Calu3 (cell line): ENCODE measurements around the gene CCL27. TPM values are rescaled to one million over a fixed set of nuclear protein-coding genes. Genes with fewer than 3 reads are reported as not detected.
"Not testable (repeated sequence)": the region's sequence is repeated elsewhere in the genome, so short reads cannot be mapped to it uniquely, and the experiment has no call there.

ENCODE experiments used
- BruUV-seq: library from RNA; stranded (reverse); fragments of 400-500 nt; replicated peaks from 2 replicates; lab custom pipeline; 2021; lab: Mats Ljungman, UMichigan
- CTCF ChIA-PET: fragments of 300-600 bp; sonication (Branson Sonifier 250); formaldehyde crosslinking; loops from one replicate; lab custom pipeline; 2022; ENCODE audit warnings: antibody characterized with exemption; lab: Charles Lee
- DNase-seq: peaks from one replicate; pipeline ENCODE4 v3.0.0; 2022
- H3K27ac Mint-ChIP-seq: one replicate; pipeline ENCODE4 v1.8.0; 2022; ENCODE audit warnings: mixed read lengths; ENCODE audit not compliant: unreplicated experiment
- H3K27me3 Mint-ChIP-seq: one replicate; pipeline ENCODE4 v1.8.0; 2022; ENCODE audit warnings: mixed read lengths; ENCODE audit not compliant: unreplicated experiment
- H3K36me3 Mint-ChIP-seq: one replicate; pipeline ENCODE4 v1.8.0; 2022; ENCODE audit warnings: mild to moderate bottlenecking, moderate library complexity, mixed read lengths; ENCODE audit not compliant: insufficient read depth, unreplicated experiment
- H3K4me1 Mint-ChIP-seq: one replicate; pipeline ENCODE4 v1.8.0; 2022; ENCODE audit warnings: mild to moderate bottlenecking, low read depth, mixed read lengths; ENCODE audit not compliant: unreplicated experiment
- H3K4me3 Mint-ChIP-seq: one replicate; pipeline ENCODE4 v1.8.0; 2022; ENCODE audit warnings: mild to moderate bottlenecking, low read depth, moderate library complexity, mixed read lengths; ENCODE audit not compliant: unreplicated experiment
- H3K9me3 Mint-ChIP-seq: one replicate; pipeline ENCODE4 v1.8.0; 2022; ENCODE audit warnings: low read depth, mixed read lengths; ENCODE audit not compliant: unreplicated experiment
- intact Hi-C: fragments of 100-400 bp; cut with micrococcal nuclease; formaldehyde crosslinking; loops from one replicate; pipeline ENCODE4 v1.10.0; 2022; ENCODE audit not compliant: unreplicated experiment
- total RNA-seq: library from RNA; stranded (reverse); gene quantifications from 2 replicates; pipeline ENCODE4 v1.2.3, GENCODE V29; 2022
- TF ChIP-seq, protein P1 (sequence below): fragments of 200-600 bp; IDR thresholded peaks from one replicate; pipeline ENCODE4 v1.8.0; 2022; ENCODE audit warnings: antibody characterized with exemption; ENCODE audit not compliant: unreplicated experiment

The CCL27 gene
- total RNA-seq, 1 experiment from 2014 or later: not detected

DNA sequence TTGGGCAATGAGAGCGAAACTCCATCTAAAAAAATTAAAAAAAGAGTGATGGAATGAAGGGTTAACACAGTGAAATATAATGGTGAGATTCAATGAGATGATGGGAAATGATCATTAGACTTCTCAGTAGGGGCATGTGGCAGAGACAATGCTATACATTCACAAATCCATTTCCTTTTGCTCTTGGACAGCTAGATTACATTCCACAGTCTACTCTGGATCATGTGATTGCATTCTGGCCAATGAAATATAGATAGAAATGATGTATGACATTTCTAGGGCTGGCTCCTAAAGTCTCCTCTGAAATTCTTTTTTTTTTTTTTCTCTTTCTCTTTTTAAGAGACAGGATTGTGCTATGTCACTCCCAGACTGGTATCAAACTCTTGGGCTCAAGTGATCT, 19.8 kb downstream of the CCL27 start:
- no TSS peak for BruUV-seq
- CTCF ChIA-PET: no interaction called here

DNA sequence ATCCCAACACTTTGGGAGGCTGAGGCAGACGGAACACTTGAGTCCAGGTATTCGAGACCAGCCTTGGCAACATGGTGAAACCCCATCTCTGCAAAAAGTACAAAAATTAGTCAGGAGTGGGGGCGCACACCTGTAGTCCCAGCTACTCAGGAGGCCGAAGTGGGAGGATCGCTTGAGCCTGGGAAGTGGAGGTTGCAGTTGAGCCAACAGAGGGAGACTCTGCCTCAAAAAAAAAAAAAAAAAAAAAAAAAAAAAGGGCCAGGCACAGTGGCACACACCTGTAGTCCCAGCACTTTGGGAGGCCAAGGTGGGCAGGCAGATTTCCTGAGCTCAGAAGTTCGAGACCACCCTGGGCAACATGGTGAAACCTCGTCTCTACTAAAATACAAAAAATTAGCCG, 23.1 kb downstream of the CCL27 start:
- intact Hi-C loops, H3K27ac Mint-ChIP-seq, DNase-seq, BruUV-seq, CTCF ChIA-PET, H3K4me3 Mint-ChIP-seq, H3K27me3 Mint-ChIP-seq, H3K9me3 Mint-ChIP-seq: not testable (repeated sequence)
- peaks cover 16% of the 10 kb centered on the region for H3K36me3 Mint-ChIP-seq
- peaks cover 10% of the 10 kb centered on the region for H3K4me1 Mint-ChIP-seq

More for the DNA sequence above, 19.8 kb downstream of the CCL27 start:
- H3K27me3 Mint-ChIP-seq: no peaks in the 10 kb centered on the region
- H3K9me3 Mint-ChIP-seq: no peaks in the 10 kb centered on the region
- TF ChIP-seq, protein P1, sequence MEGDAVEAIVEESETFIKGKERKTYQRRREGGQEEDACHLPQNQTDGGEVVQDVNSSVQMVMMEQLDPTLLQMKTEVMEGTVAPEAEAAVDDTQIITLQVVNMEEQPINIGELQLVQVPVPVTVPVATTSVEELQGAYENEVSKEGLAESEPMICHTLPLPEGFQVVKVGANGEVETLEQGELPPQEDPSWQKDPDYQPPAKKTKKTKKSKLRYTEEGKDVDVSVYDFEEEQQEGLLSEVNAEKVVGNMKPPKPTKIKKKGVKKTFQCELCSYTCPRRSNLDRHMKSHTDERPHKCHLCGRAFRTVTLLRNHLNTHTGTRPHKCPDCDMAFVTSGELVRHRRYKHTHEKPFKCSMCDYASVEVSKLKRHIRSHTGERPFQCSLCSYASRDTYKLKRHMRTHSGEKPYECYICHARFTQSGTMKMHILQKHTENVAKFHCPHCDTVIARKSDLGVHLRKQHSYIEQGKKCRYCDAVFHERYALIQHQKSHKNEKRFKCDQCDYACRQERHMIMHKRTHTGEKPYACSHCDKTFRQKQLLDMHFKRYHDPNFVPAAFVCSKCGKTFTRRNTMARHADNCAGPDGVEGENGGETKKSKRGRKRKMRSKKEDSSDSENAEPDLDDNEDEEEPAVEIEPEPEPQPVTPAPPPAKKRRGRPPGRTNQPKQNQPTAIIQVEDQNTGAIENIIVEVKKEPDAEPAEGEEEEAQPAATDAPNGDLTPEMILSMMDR: no peak
- H3K4me3 Mint-ChIP-seq: no peak overlapping the region
- no peak overlapping the region for H3K27ac Mint-ChIP-seq
- intact Hi-C loops: no loop called here
- H3K4me1 Mint-ChIP-seq: peaks cover 15% of the 10 kb centered on the region
- peaks cover 19% of the 10 kb centered on the region for H3K36me3 Mint-ChIP-seq
- no peak for DNase-seq

DNA sequence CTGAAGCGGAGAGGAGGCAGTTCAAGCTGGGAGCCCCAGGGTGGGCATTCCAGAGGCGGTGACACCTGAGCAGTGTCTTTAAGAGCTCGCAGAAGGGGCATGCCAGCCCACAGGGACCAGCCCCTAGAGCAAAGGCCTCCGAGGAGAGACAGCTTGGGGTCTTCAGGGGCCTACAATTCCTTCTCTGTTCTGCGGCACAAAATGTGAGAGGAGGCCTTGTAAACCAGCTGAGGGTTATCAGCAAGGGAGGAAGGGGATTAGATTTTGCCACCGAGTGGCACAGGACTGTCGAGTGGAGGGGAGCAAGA, 24.4 kb downstream of the CCL27 start:
- no peak for DNase-seq
- Mint-ChIP-seq H3K4me1 (peaks cover 10% of the 10 kb centered on the region), H3K36me3 (peaks cover 16% of the 10 kb centered on the region), H3K4me3 (peak overlapping the region; percentile 83), H3K27me3 (no peaks in the 10 kb centered on the region), H3K27ac (peak overlapping the region; percentile 56), H3K9me3 (no peaks in the 10 kb centered on the region)
- CTCF ChIA-PET: no interaction called here
- intact Hi-C loops: no loop called here
- TSS peak; percentile 34 for BruUV-seq
- TF ChIP-seq, protein P1: no peak

DNA sequence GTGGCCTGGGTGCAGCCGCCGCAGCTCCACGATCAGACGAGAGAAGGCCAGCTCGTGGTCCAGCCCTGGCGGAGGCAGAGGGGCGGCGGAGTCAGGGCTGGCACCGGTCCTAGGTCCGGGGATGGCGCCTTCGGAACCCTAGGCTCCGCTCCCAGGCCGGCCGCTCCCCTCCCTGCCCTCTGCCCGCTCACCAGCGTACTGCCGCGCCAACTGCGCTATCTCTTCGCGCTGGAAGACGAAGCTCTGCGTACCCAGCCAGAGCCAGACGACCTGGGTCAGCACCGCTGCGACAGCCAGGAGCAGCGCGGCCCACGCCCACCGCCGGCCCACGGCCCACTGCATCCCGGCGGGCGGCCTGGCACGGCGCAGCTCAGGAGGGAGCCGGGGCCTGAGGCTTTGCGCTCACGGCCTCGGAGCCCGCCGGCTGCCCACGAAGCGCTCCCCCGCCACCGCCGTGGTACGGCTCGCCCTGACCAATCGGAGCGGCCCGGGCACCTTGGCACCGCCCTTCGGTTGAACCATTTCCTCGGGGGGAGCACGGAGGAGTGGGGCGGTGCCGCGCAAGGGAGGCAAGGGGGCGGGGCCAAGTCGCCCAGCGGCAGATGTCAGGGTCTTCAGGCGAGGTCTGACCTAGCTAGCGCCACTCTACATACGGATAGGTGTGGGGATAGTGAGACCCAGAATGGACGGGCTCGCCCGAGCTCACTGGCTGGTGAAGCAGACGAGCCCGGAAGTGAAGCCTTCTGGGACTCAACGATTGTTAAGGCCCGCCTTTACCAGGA, 24.9 kb downstream of the CCL27 start, which contains the start of gene SIGMAR1:
SIGMAR1 (minus strand) TSS at position 432 of the 782 bp plus-strand sequence; CDS start at position 342, 90 bp downstream.
- BruUV-seq: no TSS peak
- Mint-ChIP-seq H3K27ac (peak within 1 kb of the TSS; percentile 56), H3K4me1 (peaks cover 10% of the 10 kb centered on the region), H3K36me3 (peaks cover 16% of the 10 kb centered on the region), H3K27me3 (no peaks in the 10 kb centered on the region), H3K4me3 (peak within 1 kb of the TSS; percentile 83), H3K9me3 (no peaks in the 10 kb centered on the region)
- peak; percentile 91 for DNase-seq
- CTCF ChIA-PET: interaction anchor here (0.6 to 1.3 kb wide), 3 partner anchors 9 to 257 kb away, joined by 3 to 5 read pairs (median 3); partner anchors contain the start of gene GALT
- TF ChIP-seq, protein P1: no peak
- intact Hi-C loops: no loop called here
